Left ventricle myocardium superior (tissue), 1 donor: Measurements from ENCODE around the gene FOXL3. TPM values are rescaled to one million over a fixed set of nuclear protein-coding genes. Genes with fewer than 3 reads are reported as not detected.

Source experiments
- total RNA-seq: library from RNA; stranded (reverse); fragmentation: NEBNext Ultra II Directional; extraction: Animal tissue kit (Norgen Biotek cat#: 25700); gene quantifications from one replicate; pipeline ENCODE4 v1.2.1, GENCODE V29; 2021
- donor health status: DM: no; HTN: yes; CAD: no; lungs with severe emphysema.

FOXL3 gene
- total RNA-seq, 1 donor from 2014 or later = not detected

Other genes with a start within 250 kb of the FOXL3 start
- gene FAM20C, start 97.6 kb upstream of the FOXL3 start, total RNA-seq = 23.8 TPM
- gene PDGFA, start 229.7 kb downstream of the FOXL3 start, total RNA-seq = 32.7 TPM